Pancreas (tissue), 10 donors: ENCODE results near the gene LDLRAD4. TPM values are rescaled to one million over a fixed set of nuclear protein-coding genes. Genes with fewer than 3 reads are reported as not detected.

Source experiments
- ATAC-seq, 4 donors: fragments of 200-7000 bp; cut with Tn5 transposase; one replicate each; pipeline versions ENCODE4 v1.8.0 to v1.9.1; 2020; ENCODE audit warnings: mild to moderate bottlenecking in 4 of 4, moderate library complexity in 4 of 4
- DNase-seq, 6 donors: peaks; one replicate each; pipeline ENCODE4 v3.0.0-alpha.2; 2020
- FAIRE-seq: peaks from 2 replicates; lab custom pipeline; 2012; peaks lifted over from hg19 to GRCh38; lab: Jason Lieb, UNC
- H3K27ac ChIP-seq, 4 donors: fragments of 200-600 bp; sonication (generic); 1 replicate in 3 of 4; 2 replicates in 1 of 4; pipeline versions ENCODE4 v1.5.0 to v1.8.0; 2020
- H3K27me3 ChIP-seq, 4 donors: fragments of 200-600 bp; one replicate each; pipeline ENCODE4 v1.8.0; 2021
- H3K36me3 ChIP-seq, 3 donors: fragments of 200-600 bp; sonication (generic) in 1 of 3; one replicate each; pipeline versions ENCODE4 v1.5.0 to v1.8.0; 2020 to 2021
- H3K4me1 ChIP-seq, 3 donors: fragments of 200-600 bp; one replicate each; pipeline ENCODE4 v1.8.0; 2021
- H3K4me3 ChIP-seq, 4 donors: fragments of 200-600 bp; sonication (generic) in 2 of 4; one replicate each; pipeline versions ENCODE4 v1.5.0 to v1.8.0; 2020 to 2021
- H3K9me3 ChIP-seq, 4 donors: fragments of 200-600 bp; one replicate each; pipeline ENCODE4 v1.8.0; 2021
- CTCF ChIP-seq, 4 donors: fragments of 200-600 bp; sonication (generic) in 3 of 4; IDR thresholded peaks; one replicate each; pipeline versions ENCODE4 v1.5.0 to v1.8.0; 2021; ENCODE audit warnings: antibody characterized with exemption in 4 of 4
- WGBS, 2 donors: extraction: QIAGEN DNeasy Blood & Tissue Kit; methylation state at CpG; one replicate each; pipeline ENCODE4 v1.1.7; 2013; 5-methylcytosine and 5-hydroxymethylcytosine counted together
- intact Hi-C, 3 donors: fragments of 100-400 bp; cut with DNase I; formaldehyde crosslinking; loops; one replicate each; pipeline versions ENCODE4 v1.11.1 to v1.14.2; 2022
- polyA plus RNA-seq, 2 donors: library from polyadenylated mRNA; stranded (reverse); fragments of 200-250 nt; gene quantifications; one replicate each; pipeline ENCODE4 v1.2.3, GENCODE V29; 2013
- total RNA-seq, 6 donors: library from RNA; stranded (reverse); fragmentation: NEBNext Ultra II Directional in 4 of 6; extraction: Animal tissue kit (Norgen Biotek cat#: 25700) in 4 of 6; gene quantifications; one replicate each; pipeline versions ENCODE4 v1.2.1 to v1.2.4, GENCODE V29; 2021 to 2023
- donor health status: healthy with polysubstance abuse.
- donor health status: DM: no; HTN: no; CAD: no; lungs with moderate emphysema.
- donor health status: DM: no; HTN: no; CAD: no.
- donor health status: control.
- donor health status: control.
- donor health status: Bipolar disorder and iron deficiency.
- donor health status: DM: yes; HTN: yes; CAD: no.
- donor health status: DM: no; HTN: no; CAD: no.
- donor health status: DM: no; HTN: no; CAD: no.
- donor health status: DM: yes; HTN: yes; CAD: no.

The LDLRAD4 gene
- total and polyA plus RNA-seq, 8 donors, result 2.5 to 21.8 (median 5.7) TPM

- TF ChIP-seq CTCF (IDR thresholded peaks at IDR 0.05), result no peak
- Histone ChIP-seq H3K27me3 (no peaks in the 10 kb centered on the region), H3K36me3 (no peaks in the 10 kb centered on the region), H3K9me3 (no peaks in the 10 kb centered on the region), H3K27ac (peak overlapping the region in 2 of 4 donors; percentile 59 to 63), H3K4me1 (peaks cover 0 to 18% (median 2%) of the 10 kb centered on the region in 3 donors), H3K4me3 (no peak overlapping the region)
- FAIRE-seq (no peak), ATAC-seq (peak in 2 of 4 donors; percentile 56 to 57), DNase-seq (peak in 1 of 6 donors; percentile 6)
- intact Hi-C loops, result no loop called here
- WGBS, 2 donors, result 71 to 74% methylated on average over 6 of the region's 6 CpGs
Observed at GRCh38 chr18:13539050-13539449, 320.5 kb downstream of the LDLRAD4 start.

- H3K4me3 ChIP-seq, result no peak overlapping the region
- peak in 1 of 6 donors; percentile 16 for DNase-seq
- H3K36me3 ChIP-seq, result no peaks in the 10 kb centered on the region
- FAIRE-seq, result no peak
- peak; percentile 68 to 76 (median 70) for ATAC-seq
- peak overlapping the region in 2 of 4 donors; percentile 59 to 63 for H3K27ac ChIP-seq
- peaks cover 0 to 18% (median 2%) of the 10 kb centered on the region in 3 donors for H3K4me1 ChIP-seq
- intact Hi-C loops, result no loop called here
- 22 to 24% methylated on average over 4 of the region's 4 CpGs for WGBS, 2 donors
- no peak for TF ChIP-seq CTCF (IDR thresholded peaks at IDR 0.05)
- H3K27me3 ChIP-seq, result no peaks in the 10 kb centered on the region
- H3K9me3 ChIP-seq, result no peaks in the 10 kb centered on the region
Observed at GRCh38 chr18:13539843-13540476, 321.4 kb downstream of the LDLRAD4 start.

GRCh38 chr18:13540477-13541182 lies 322.1 kb downstream of the LDLRAD4 start:
- TF ChIP-seq CTCF (IDR thresholded peaks at IDR 0.05), result no peak
- intact Hi-C loops, result no loop called here
- H3K4me3 ChIP-seq, result no peak overlapping the region
- WGBS, 2 donors, result 61% methylated on average over 12 of the region's 12 CpGs
- ATAC-seq, result peak in 3 of 4 donors; percentile 15 to 32 (median 16)
- no peaks in the 10 kb centered on the region for H3K27me3 ChIP-seq
- no peaks in the 10 kb centered on the region for H3K9me3 ChIP-seq
- peaks cover 0 to 18% (median 2%) of the 10 kb centered on the region in 3 donors for H3K4me1 ChIP-seq
- DNase-seq, result peak in 1 of 6 donors; percentile 28
- FAIRE-seq, result no peak
- H3K27ac ChIP-seq, result peak overlapping the region in 2 of 4 donors; percentile 59 to 63
- no peaks in the 10 kb centered on the region for H3K36me3 ChIP-seq

- Histone ChIP-seq H3K9me3 (no peaks in the 10 kb centered on the region), H3K36me3 (no peaks in the 10 kb centered on the region), H3K4me3 (no peak overlapping the region), H3K27ac (no peak overlapping the region), H3K27me3 (no peaks in the 10 kb centered on the region), H3K4me1 (peaks cover 0 to 18% (median 0%) of the 10 kb centered on the region in 3 donors)
- DNase-seq, result peak in 1 of 6 donors; percentile 12
- no peak for TF ChIP-seq CTCF (IDR thresholded peaks at IDR 0.05)
- peak in 2 of 4 donors; percentile 19 to 31 for ATAC-seq
- intact Hi-C loops, result no loop called here
- no peak for FAIRE-seq
- 81 to 82% methylated on average over 13 of the region's 13 CpGs for WGBS, 2 donors
Observed at GRCh38 chr18:13541621-13542519, 323.3 kb downstream of the LDLRAD4 start.
